Measurements from ENCODE around the gene PRORP. TPM values are rescaled to one million over a fixed set of nuclear protein-coding genes. Genes with fewer than 3 reads are reported as not detected.

PRORP gene
- total RNA-seq, 2 donors from 2014 or later = 19.7 to 27.9 TPM

- WGBS = 97% methylated on average over 2 of the region's 2 CpGs
- TF ChIP-seq POLR2A (IDR thresholded peaks at IDR 0.05) (no peak), POLR2AphosphoS5 (IDR thresholded peaks at IDR 0.05) (no peak)
- TF ChIP-seq, protein P1, sequence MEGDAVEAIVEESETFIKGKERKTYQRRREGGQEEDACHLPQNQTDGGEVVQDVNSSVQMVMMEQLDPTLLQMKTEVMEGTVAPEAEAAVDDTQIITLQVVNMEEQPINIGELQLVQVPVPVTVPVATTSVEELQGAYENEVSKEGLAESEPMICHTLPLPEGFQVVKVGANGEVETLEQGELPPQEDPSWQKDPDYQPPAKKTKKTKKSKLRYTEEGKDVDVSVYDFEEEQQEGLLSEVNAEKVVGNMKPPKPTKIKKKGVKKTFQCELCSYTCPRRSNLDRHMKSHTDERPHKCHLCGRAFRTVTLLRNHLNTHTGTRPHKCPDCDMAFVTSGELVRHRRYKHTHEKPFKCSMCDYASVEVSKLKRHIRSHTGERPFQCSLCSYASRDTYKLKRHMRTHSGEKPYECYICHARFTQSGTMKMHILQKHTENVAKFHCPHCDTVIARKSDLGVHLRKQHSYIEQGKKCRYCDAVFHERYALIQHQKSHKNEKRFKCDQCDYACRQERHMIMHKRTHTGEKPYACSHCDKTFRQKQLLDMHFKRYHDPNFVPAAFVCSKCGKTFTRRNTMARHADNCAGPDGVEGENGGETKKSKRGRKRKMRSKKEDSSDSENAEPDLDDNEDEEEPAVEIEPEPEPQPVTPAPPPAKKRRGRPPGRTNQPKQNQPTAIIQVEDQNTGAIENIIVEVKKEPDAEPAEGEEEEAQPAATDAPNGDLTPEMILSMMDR (IDR thresholded peaks at IDR 0.05) = no peak
- H3K4me3 ChIP-seq = no peak overlapping the region
- DNase-seq (ENCODE audit: low spot score) = no peak
- H3K27ac ChIP-seq = no peak overlapping the region
- H3K9me3 ChIP-seq = no peaks in the 10 kb centered on the region
- no peaks in the 10 kb centered on the region for H3K36me3 ChIP-seq
- intact Hi-C loops (cut with DNase I) = no loop called here
- H3K27me3 ChIP-seq (replicated peaks; ENCODE audit: insufficient read depth) = no peaks in the 10 kb centered on the region
- H3K4me1 ChIP-seq (replicated peaks) = peaks cover 4% of the 10 kb centered on the region
Measured at GRCh38 chr14:35112641-35113040, 9.7 kb upstream of the PRORP start.

GRCh38 chr14:35113308-35113950 lies 8.9 kb upstream of the PRORP start:
- no peak overlapping the region for H3K4me3 ChIP-seq
- no peak for DNase-seq (ENCODE audit: low spot score)
- intact Hi-C loops (cut with DNase I) = no loop called here
- H3K4me1 ChIP-seq (replicated peaks) = peaks cover 4% of the 10 kb centered on the region
- H3K27me3 ChIP-seq (replicated peaks; ENCODE audit: insufficient read depth) = no peaks in the 10 kb centered on the region
- TF ChIP-seq, protein P1 (IDR thresholded peaks at IDR 0.05) = no peak
- TF ChIP-seq POLR2AphosphoS5 (IDR thresholded peaks at IDR 0.05) (no peak), POLR2A (IDR thresholded peaks at IDR 0.05) (no peak)
- no peak overlapping the region for H3K27ac ChIP-seq
- no peaks in the 10 kb centered on the region for H3K9me3 ChIP-seq
- H3K36me3 ChIP-seq = no peaks in the 10 kb centered on the region
- WGBS = 92% methylated on average over 4 of the region's 4 CpGs

DNA sequence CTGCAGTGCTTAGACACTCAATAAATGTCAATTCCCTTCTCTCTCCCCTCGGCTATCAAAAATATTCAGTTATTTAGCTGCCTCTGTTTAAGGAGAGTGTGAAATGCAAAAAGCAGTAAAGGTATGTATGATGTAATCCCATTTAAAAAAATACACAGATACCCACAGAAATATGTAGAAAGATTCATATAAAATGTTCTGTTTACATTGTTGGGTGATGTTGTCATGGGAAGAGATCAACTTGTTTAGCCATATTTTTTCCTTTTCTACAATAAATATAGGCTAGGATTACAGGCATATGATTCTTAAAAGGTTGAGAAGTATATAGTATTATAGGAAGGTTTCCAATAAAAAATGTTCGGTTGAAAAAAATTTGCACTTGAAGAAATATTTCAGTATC lies 8.3 kb upstream of the PRORP start:
- peaks cover 4% of the 10 kb centered on the region for H3K4me1 ChIP-seq (replicated peaks)
- H3K27ac ChIP-seq = no peak overlapping the region
- intact Hi-C loops (cut with DNase I) = no loop called here
- H3K4me3 ChIP-seq = no peak overlapping the region
- DNase-seq (ENCODE audit: low spot score) = no peak
- no peaks in the 10 kb centered on the region for H3K9me3 ChIP-seq
- WGBS = 87% methylated on average over 2 of the region's 2 CpGs
- H3K36me3 ChIP-seq = no peaks in the 10 kb centered on the region
- TF ChIP-seq, protein P1 (IDR thresholded peaks at IDR 0.05) = no peak
- no peak for TF ChIP-seq POLR2A (IDR thresholded peaks at IDR 0.05)
- TF ChIP-seq POLR2AphosphoS5 (IDR thresholded peaks at IDR 0.05) = no peak
- H3K27me3 ChIP-seq (replicated peaks; ENCODE audit: insufficient read depth) = no peaks in the 10 kb centered on the region

- peaks cover 4% of the 10 kb centered on the region for H3K4me1 ChIP-seq (replicated peaks)
- DNase-seq (ENCODE audit: low spot score) = no peak
- H3K9me3 ChIP-seq = no peaks in the 10 kb centered on the region
- intact Hi-C loops (cut with DNase I) = no loop called here
- no peak overlapping the region for H3K27ac ChIP-seq
- WGBS = 95% methylated on average over 4 of the region's 4 CpGs
- no peaks in the 10 kb centered on the region for H3K27me3 ChIP-seq (replicated peaks; ENCODE audit: insufficient read depth)
- H3K36me3 ChIP-seq = no peaks in the 10 kb centered on the region
- no peak overlapping the region for H3K4me3 ChIP-seq
- TF ChIP-seq, protein P1 (IDR thresholded peaks at IDR 0.05) = no peak
- no peak for TF ChIP-seq POLR2A (IDR thresholded peaks at IDR 0.05)
- no peak for TF ChIP-seq POLR2AphosphoS5 (IDR thresholded peaks at IDR 0.05)
Measured at GRCh38 chr14:35116242-35116641, 6.1 kb upstream of the PRORP start.

- no peak for DNase-seq (ENCODE audit: low spot score)
- intact Hi-C loops (cut with DNase I) = no loop called here
- H3K4me3 ChIP-seq = no peak overlapping the region
- WGBS = 84% methylated on average over 2 of the region's 2 CpGs
- H3K9me3 ChIP-seq = no peaks in the 10 kb centered on the region
- TF ChIP-seq, protein P1 (IDR thresholded peaks at IDR 0.05) = no peak
- TF ChIP-seq POLR2AphosphoS5 (IDR thresholded peaks at IDR 0.05) = peak; percentile 71
- no peaks in the 10 kb centered on the region for H3K27me3 ChIP-seq (replicated peaks; ENCODE audit: insufficient read depth)
- no peaks in the 10 kb centered on the region for H3K36me3 ChIP-seq
- peaks cover 4% of the 10 kb centered on the region for H3K4me1 ChIP-seq (replicated peaks)
- H3K27ac ChIP-seq = peak overlapping the region in 1 of 2 donors; percentile 40
Measured at GRCh38 chr14:35117112-35117511, 5.2 kb upstream of the PRORP start.

Measured in prostate gland (tissue), 2 donors.